GM19043 (cell line): ENCODE data around the gene GGA3.
"Not testable (repeated sequence)": the region's sequence is repeated elsewhere in the genome, so short reads cannot be mapped to it uniquely, and the experiment has no call there.

Experiments used
- ATAC-seq: cut with Tn5 transposase; IDR thresholded peaks from one replicate; pipeline ENCODE4 v1.9.1; 2021; ENCODE audit warnings: low read depth; ENCODE audit not compliant: unreplicated experiment

Gene GGA3

DNA sequence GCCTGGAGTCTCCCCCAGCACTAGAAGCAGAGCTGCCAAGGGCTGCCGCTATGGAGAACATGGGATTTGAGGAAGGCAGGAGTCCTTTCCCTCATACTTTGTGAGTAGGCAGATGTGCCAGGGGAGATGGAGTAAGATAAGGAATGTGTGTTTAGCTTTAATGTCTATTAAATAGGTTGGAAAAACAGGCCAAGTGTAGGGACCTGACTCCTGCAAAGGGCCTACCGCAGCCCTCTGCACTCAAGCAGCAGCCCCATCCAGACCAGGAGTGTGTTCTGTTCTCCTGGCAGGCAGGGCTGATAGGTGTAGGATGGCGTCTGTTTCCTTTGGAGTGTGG is 11.4 kb upstream of the GGA3 start:
- no peak for ATAC-seq

DNA sequence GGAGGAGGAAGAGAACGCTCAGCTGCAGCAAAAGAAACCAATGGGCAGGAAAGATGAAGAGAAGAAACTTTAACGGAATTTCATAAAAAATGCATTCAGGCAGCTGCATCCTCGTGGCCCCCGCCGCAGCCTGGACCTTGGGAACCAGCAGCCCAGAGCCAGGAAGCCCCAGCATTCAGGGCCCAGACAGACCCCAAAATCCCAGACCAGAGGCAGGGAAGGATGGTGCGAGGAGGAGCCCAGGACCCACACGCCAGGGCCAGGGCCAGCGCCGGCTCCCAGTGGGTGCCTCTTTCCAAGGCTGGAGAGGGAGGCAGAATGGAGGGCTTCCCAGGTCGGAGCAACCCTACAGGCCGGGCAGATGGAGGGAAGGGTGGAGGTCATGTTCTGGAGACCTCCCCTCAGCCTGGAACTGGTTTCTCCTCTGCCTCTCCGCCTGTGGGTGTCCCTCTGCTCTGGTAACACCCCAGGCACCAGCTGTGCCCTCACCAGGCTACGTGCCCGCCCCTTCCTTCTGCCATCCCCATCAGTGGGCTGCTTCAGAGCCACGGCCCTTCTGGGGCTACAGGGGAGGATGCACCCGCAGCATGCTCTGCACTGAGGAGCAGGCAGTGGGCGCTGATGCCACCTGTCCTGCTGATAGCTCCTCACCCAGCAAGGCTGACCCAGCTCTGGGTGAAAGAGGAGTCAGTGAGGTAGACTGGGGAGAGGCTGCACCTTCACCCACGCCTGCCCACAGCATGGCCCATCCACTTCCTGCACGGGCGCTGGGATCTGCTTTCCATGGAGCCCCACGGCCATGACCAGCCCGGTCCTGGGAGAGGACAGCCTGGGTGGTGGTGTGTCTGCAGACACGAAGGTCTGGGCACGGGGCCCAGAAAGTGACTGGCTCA is 10.8 kb upstream of the GGA3 start:
- no peak for ATAC-seq

DNA sequence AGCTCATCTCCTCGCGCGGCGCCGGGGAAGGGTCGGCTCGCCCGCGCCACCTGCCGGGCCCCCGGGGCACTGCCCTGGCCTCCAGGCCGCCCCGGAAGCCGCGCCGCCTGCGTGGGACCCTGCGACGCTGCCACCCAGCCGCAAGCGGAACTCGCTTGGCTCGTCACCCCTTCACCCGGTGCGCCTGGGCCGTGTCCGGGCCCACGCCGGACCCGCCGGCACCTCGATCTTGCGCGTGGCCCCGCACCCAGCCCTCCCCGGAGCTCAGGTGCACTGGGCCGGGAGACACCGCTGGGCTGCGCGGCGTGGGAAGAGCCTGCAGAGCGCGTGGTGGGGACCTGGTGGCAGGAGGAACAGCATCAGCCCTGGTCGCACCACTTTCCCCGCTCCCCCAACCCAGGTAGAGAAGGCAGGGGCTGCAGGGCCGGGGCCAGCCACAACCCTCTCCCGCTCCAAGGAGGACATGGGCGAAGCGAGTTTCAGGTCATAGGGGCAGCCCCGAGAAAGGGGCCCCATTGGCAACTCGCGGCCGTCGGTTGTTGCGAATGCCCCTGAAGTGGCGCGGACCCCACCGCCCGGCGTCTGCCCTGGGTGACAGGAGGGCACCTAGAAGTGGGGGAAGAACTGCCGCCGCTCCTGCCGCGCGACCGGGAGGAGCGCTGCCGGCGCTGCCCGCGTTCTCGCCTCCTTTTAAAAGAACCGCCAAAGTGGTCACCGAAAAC is 10.0 kb upstream of the GGA3 start:
- peak; percentile 55 for ATAC-seq

- no peak for ATAC-seq
These were observed 9.5 kb upstream of the GGA3 start, which contains the start of gene MIF4GD for GRCh38 chr17:75270966-75271232. Gene MIF4GD, minus strand, starts transcription at chr17:75271231. Its CDS starts 1,036 bp downstream, at chr17:75270195.

DNA sequence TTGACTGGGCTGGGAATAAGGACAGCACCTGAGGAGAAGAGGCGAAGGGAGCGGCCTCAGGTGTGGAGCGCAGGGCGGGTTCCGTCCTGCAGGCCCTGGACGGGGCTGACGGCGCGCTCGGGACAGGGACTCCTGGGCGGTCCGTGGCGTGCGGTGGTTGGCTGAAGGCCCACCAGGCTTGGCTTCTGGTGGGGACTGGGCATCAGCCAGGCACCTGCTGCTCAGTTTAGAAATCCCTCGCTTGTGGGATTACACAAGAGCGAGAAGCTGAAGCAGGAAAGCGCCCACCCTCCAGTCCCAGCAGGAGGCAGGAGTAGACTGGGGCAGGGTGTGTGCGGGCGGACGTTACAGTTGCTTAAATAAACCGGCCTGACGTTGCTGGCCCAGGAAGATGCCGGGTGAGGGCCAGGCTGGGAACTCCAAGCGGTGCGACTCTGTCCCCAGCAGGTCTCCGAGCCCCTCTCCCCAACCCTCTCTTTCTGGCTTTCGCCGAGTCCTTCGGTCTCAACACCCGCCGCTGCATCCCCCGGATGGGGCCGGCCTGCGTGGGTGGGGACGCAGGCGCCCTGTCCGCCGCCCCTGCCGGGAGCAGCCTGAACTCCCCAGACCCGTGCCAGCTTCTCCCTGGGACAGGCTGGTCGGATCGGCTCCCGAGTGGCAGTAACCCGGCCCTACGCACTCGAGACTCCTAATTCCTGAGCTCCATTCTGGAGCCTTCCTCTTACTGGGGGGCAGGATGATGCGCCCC is 9.0 kb upstream of the GGA3 start:
- ATAC-seq = peak; percentile 28

DNA sequence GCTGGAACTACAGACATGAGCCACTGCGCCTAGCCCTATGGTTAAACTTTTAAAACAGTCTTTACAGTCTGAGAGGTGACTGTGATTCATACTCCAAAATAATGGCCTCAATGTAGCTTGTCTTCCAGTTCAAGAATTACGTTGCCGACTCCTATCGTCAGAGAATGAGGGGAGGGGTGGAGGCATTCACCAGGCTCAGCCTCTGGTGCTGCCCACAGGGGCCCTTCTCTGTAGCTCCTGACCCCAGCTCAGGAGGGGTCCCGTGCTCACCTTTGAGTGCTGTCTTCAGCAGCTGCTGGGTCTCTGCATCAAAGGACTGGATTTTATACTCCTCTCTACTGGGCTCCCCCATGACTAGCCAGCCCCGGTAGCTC is 8.4 kb upstream of the GGA3 start:
- ATAC-seq = no peak

GRCh38 chr17:75267411-75268232 is 6.2 kb upstream of the GGA3 start:
- no peak for ATAC-seq

GRCh38 chr17:75267153-75267410 is 5.7 kb upstream of the GGA3 start:
- no peak for ATAC-seq

DNA sequence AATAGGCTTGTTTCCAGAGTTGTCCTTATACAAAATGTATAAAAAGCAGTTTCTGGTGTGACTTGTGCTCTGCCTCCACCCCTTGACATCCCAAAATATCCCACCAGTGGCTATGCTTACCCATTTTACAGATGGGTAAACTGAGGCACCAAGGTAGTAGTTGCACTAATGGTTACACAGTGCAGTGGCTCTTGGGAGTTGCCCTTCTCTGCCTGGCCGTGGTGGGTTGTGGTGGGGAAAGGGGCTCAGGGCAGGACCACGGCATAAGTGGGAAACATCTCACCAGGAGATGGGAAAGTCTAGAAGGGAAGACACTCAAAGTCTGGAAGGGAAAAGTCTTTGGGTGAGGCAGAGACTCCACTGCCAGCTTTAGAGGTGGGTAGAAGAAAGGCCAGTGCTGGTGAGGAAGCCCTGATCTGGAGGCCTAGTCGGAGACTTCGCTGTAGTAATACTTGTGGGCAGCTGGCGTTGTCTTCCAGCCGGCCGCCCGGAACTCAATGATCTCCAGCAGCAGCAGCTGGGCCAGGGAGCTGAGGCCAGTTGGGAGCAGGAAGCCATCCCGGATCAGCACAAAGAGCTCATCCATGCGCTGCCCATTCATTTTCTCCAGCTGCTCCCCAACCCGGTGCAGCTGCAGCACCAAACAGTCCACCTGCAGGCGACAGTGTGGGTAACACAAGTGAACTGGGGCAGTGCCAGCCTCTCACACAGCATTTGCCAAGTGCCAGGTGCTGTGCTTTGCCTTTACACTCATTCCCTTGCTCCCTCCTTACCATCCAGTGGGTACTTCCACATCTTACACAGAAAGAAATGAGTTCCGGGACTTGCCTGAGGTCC is 5.1 kb upstream of the GGA3 start:
- ATAC-seq = no peak

DNA sequence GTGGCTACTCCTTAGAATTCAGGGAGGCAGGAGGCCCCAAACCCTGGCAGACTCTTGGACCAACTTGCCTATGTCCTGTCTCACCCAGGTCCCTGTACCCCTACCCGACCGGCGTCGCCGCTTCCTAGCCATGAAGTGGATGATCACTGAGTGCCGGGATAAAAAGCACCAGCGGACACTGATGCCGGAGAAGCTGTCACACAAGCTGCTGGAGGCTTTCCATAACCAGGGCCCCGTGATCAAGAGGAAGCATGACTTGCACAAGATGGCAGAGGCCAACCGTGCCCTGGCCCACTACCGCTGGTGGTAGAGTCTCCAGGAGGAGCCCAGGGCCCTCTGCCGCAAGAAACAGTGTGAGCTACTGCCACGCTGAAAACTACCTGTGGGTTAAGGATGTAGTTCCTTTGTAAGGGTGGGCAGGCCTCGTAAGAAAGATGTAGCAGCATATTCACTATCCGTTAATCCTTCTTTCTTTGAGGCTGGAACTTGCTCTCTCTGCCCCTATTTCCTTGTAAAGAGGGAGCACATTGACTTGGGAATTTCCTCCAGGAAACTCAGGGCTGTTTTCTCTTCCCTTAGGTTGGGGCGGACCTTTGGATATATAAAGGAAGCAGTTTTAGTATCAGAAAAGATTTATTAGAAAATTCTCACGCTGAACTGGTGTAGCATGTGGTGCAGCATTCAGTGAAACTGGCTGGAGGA is 4.4 kb upstream of the GGA3 start:
- ATAC-seq = no peak

DNA sequence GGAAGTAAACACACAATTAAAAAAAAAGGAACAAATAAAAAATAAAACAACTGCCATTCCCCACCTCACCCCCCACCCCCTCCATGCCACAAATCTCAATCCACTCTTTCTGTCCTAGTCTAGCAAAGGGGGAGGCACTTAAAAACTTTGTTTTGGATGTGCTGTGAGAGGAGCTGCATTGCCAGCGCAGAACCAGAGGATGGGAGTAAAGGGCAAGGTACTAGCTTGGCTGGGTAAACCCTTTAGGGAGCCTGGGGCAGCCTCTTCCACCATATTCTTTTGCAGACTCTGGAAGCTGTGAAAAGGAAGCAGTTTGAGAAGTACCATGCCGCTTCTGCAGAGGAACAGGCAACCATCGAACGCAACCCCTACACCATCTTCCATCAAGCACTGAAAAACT is 1.6 kb upstream of the GGA3 start:
- ATAC-seq = no peak

DNA sequence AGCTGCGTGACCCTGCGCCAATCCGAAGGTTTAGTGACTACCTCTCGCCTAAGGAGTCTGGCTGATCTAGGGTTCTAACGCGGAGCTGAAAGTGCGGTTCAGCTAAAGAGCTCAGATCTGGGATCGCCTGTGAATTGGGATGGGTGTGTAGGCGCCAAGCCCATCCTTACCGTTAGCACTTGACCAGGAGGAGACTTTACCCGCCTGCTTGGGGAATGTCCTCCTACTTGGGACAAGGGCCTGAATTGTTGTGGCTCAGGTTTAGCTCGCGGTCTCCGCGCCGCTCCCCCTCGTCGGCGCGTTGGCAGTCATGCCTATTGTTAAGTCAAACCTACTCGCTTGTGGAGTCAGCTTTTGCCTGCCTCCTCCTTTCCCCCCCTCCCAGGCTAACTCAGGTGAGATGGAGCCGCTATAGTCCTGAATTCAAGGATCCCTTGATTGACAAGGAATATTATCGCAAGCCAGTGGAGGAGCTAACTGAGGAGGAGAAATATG is 753 bp upstream of the GGA3 start:
- no peak for ATAC-seq

DNA sequence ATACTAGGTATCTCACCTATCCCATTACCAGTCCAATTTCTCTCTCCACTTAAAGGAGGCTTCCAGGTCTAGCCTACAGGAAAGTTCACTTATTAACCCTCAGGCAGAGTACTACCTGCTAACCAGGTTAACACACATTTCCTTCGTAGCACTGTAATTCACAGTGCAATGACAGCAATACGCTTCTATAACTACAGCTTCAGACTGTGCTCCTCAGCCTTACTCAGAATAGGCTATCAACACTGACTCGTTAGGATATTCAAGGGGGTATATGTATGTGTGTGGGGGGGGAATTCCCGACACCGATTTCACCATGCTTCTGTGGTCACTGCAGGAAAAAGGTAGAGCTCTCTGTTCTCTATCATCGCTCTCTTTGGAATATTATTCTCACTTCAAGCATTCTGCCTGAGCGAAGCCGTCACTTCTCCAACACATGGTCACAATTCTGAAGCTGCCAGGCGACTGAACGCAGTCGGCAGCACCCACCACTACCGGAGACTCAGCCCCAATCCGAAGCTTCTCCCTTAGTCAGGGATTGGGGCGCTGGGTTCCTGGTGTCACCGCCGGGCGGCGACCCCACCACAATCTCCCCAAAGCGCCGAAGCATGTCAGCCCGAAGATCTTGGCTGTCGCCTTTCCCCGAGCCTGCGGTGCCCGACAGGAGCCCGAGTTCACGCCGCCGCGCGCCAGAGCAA is 618 bp downstream of the GGA3 start:
- no peak for ATAC-seq

GRCh38 chr17:75257228-75257627 is 4.2 kb downstream of the GGA3 start:
- not testable (repeated sequence) for ATAC-seq

- ATAC-seq = not testable (repeated sequence)
These were observed 5.3 kb downstream of the GGA3 start for GRCh38 chr17:75255954-75256698.

DNA sequence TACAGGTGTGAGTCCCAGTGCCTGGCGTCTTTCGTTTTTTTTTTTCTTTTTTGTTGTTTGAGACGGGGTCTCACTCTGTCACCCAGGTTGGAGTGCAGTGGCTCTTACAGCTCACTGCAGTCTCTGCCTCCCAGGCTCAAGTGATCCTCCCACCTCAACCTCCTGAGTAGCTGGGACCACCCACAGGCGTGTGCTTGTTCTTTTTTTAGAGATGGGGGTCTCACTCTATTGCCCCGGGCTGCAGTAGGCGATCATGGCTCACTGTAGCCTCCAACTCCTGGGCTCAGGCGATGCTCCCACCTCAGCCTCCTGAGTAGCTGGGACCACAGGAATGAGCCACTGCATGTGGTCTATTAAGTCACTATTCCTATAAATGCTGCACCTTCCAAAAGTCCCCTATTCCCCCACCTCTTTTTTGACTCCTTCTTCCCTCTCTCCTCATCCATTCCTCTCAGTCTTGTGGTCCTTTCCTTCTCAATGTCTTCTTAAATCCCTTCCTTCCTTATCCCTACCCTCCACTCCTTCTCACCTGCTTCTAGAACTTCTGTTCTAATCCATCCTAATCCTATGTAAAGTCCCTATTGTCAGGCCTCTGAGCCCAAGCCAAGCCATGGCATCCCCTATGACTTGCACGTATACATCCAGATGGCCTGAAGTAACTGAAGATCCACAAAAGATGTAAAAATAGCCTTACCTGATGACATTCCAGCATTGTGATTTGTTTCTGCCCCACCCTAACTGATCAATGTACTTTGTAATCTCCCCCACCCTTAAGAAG is 9.2 kb downstream of the GGA3 start:
- no peak for ATAC-seq

GRCh38 chr17:75250009-75250471 is 11.4 kb downstream of the GGA3 start:
- peak; percentile 91 for ATAC-seq
